Liver (tissue), 9 donors: ENCODE results near the gene DENND4C. TPM values are rescaled to one million over a fixed set of nuclear protein-coding genes. Genes with fewer than 3 reads are reported as not detected.

Experiments
- DNase-seq: peaks from one replicate; pipeline ENCODE4 v3.0.0-alpha.2; 2017; ENCODE audit warnings: low spot score
- H3K27ac ChIP-seq, 2 donors: one replicate each; pipeline ENCODE4 v1.7.0; 2013; ENCODE audit warnings: inconsistent platforms in 2 of 2, low read length in 2 of 2, control low read depth in 1 of 2, low read depth in 1 of 2, mild to moderate bottlenecking in 1 of 2
- H3K27me3 ChIP-seq, 4 donors: one replicate each; pipeline versions ENCODE4 v1.6.1 to v1.7.0; 2013; ENCODE audit warnings: low read length in 3 of 4, inconsistent platforms in 1 of 4, mild to moderate bottlenecking in 1 of 4, moderate library complexity in 1 of 4; ENCODE audit not compliant: control insufficient read depth in 4 of 4, insufficient read depth in 4 of 4
- H3K36me3 ChIP-seq, 4 donors: one replicate each; pipeline versions ENCODE4 v1.6.1 to v1.7.0; 2013; ENCODE audit warnings: low read length in 3 of 4, mild to moderate bottlenecking in 3 of 4, low read depth in 1 of 4, moderate library complexity in 1 of 4; ENCODE audit not compliant: control insufficient read depth in 4 of 4, insufficient read depth in 3 of 4
- H3K4me1 ChIP-seq, 4 donors: one replicate each; pipeline versions ENCODE4 v1.6.1 to v1.7.0; 2013; ENCODE audit warnings: low read length in 3 of 4, mild to moderate bottlenecking in 3 of 4, moderate library complexity in 1 of 4; ENCODE audit not compliant: control insufficient read depth in 4 of 4, insufficient read depth in 4 of 4
- H3K4me3 ChIP-seq, 3 donors: one replicate each; pipeline versions ENCODE4 v1.6.1 to v1.7.0; 2013; ENCODE audit warnings: low read length in 3 of 3, control low read depth in 1 of 3, low read depth in 1 of 3, mild to moderate bottlenecking in 1 of 3
- H3K9ac ChIP-seq, 2 donors: one replicate each; pipeline ENCODE4 v1.7.0; 2013; ENCODE audit warnings: low read length in 2 of 2, mild to moderate bottlenecking in 2 of 2, moderate library complexity in 2 of 2, control low read depth in 1 of 2, low read depth in 1 of 2
- H3K9me3 ChIP-seq, 4 donors: one replicate each; pipeline versions ENCODE4 v1.6.1 to v1.7.0; 2013; ENCODE audit warnings: low read length in 3 of 4; ENCODE audit not compliant: control insufficient read depth in 4 of 4
- EGR1 ChIP-seq, 2 donors: IDR thresholded peaks; 2 replicates each; pipeline ENCODE4 v1.6.1; 2016 to 2018; ENCODE audit warnings: antibody characterized with exemption in 2 of 2, low read depth in 2 of 2
- FOXA1 ChIP-seq: IDR thresholded peaks from 2 replicates; pipeline ENCODE4 v1.6.1; 2016; ENCODE audit warnings: antibody characterized with exemption
- FOXA2 ChIP-seq: IDR thresholded peaks from 2 replicates; pipeline ENCODE4 v1.6.1; 2016; ENCODE audit warnings: antibody characterized with exemption
- GABPA ChIP-seq, 2 donors: IDR thresholded peaks in 1 of 2; conservative IDR thresholded peaks in 1 of 2; 2 replicates each; pipeline ENCODE4 v1.6.1; 2016; ENCODE audit warnings: antibody characterized with exemption in 2 of 2, mild to moderate bottlenecking in 1 of 2, moderate library complexity in 1 of 2
- HNF4A ChIP-seq, 2 donors: conservative IDR thresholded peaks; 2 replicates each; pipeline ENCODE4 v1.6.1; 2016; ENCODE audit warnings: antibody characterized with exemption in 2 of 2, mild to moderate bottlenecking in 2 of 2
- JUND ChIP-seq, 2 donors: IDR thresholded peaks; 2 replicates each; pipeline ENCODE4 v1.6.1; 2016; ENCODE audit warnings: antibody characterized with exemption in 2 of 2
- NR2F2 ChIP-seq: IDR thresholded peaks from 2 replicates; pipeline ENCODE4 v1.6.1; 2016; ENCODE audit warnings: antibody characterized with exemption
- RAD21 ChIP-seq, 2 donors: IDR thresholded peaks; 2 replicates each; pipeline ENCODE4 v1.6.1; 2016; ENCODE audit warnings: antibody characterized with exemption in 2 of 2, mild to moderate bottlenecking in 2 of 2
- RXRA ChIP-seq, 2 donors: IDR thresholded peaks; 2 replicates each; pipeline ENCODE4 v1.6.1; 2017 to 2018; ENCODE audit warnings: antibody characterized with exemption in 2 of 2, mild to moderate bottlenecking in 1 of 2
- SP1 ChIP-seq: IDR thresholded peaks from 2 replicates; pipeline ENCODE4 v1.6.1; 2018; ENCODE audit warnings: antibody characterized with exemption, mild to moderate bottlenecking
- TAF1 ChIP-seq: conservative IDR thresholded peaks from 2 replicates; pipeline ENCODE4 v1.6.1; 2016; ENCODE audit warnings: antibody characterized with exemption, mild to moderate bottlenecking
- WGBS: extraction: QIAGEN DNeasy Blood & Tissue Kit; methylation state at CpG from one replicate; pipeline ENCODE4 v1.1.7; 2013; 5-methylcytosine and 5-hydroxymethylcytosine counted together
- polyA plus RNA-seq, 2 donors: library from polyadenylated mRNA; stranded (reverse) in 1 of 2; unstranded in 1 of 2; fragments of 200-250 nt in 1 of 2; fragments of >200 nt in 1 of 2; fragmentation: Nextera tagmentation in 1 of 2; extraction: Ambion mirVana in 1 of 2; gene quantifications; one replicate each; pipeline versions ENCODE4 v1.2.1 to v1.2.3, GENCODE V29; 2013 to 2015
- total RNA-seq, 2 donors: library from RNA; depleted of rRNA; stranded (reverse); fragments of >200 nt; gene quantifications; one replicate each; pipeline ENCODE4 v1.2.3, GENCODE V29; 2014
- TF ChIP-seq, protein P1 (sequence below): fragments of 150-350 bp; IDR thresholded peaks from 2 replicates; pipeline ENCODE4 v1.5.1; 2017; ENCODE audit warnings: improper control_type of control experiment, low read depth, low read length; ENCODE audit not compliant: missing input control
- TF ChIP-seq, protein P2 (sequence below): IDR thresholded peaks from 2 replicates; pipeline ENCODE4 v1.6.1; 2016; ENCODE audit warnings: antibody characterized with exemption
- TF ChIP-seq, protein P3 (sequence below): IDR thresholded peaks from 2 replicates; pipeline ENCODE4 v1.6.1; 2016; ENCODE audit warnings: antibody characterized with exemption, mild to moderate bottlenecking
- donor health status: healthy.
- donor health status: healthy.
- donor health status: healthy.
- donor health status: healthy.
- donor health status: healthy.

Gene DENND4C
- total and polyA plus RNA-seq, 4 donors = 6.9 to 54.9 (median 14.8) TPM

GRCh38 chr9:19376931-19377330, 146.4 kb downstream of the DENND4C start:
- Histone ChIP-seq H3K36me3 (peaks cover 9 to 48% (median 40%) of the 10 kb centered on the region in 4 donors), H3K4me3 (no peak overlapping the region), H3K9me3 (no peaks in the 10 kb centered on the region), H3K4me1 (peaks cover 5 to 26% (median 12%) of the 10 kb centered on the region in 4 donors), H3K27ac (no peak overlapping the region), H3K27me3 (no peaks in the 10 kb centered on the region), H3K9ac (peak overlapping the region in 1 of 2 donors; percentile 5)
- WGBS = 62% methylated on average over 2 of the region's 2 CpGs
- no peak for DNase-seq
- no peak for TF ChIP-seq SP1
- no peak for TF ChIP-seq JUND (IDR thresholded peaks at IDR 0.05)
- no peak for TF ChIP-seq GABPA (IDR thresholded peaks at IDR 0.05 in 1 of 2, conservative IDR thresholded peaks at IDR 0.05 in 1 of 2)
- TF ChIP-seq TAF1 = no peak
- no peak for TF ChIP-seq RXRA (IDR thresholded peaks at IDR 0.05)
- TF ChIP-seq NR2F2 = no peak
- no peak for TF ChIP-seq RAD21 (IDR thresholded peaks at IDR 0.05)
- no peak for TF ChIP-seq FOXA1
- TF ChIP-seq EGR1 (IDR thresholded peaks at IDR 0.05; ENCODE audit: low read depth in 2 of 2) = no peak
- no peak for TF ChIP-seq FOXA2
- TF ChIP-seq, protein P1, sequence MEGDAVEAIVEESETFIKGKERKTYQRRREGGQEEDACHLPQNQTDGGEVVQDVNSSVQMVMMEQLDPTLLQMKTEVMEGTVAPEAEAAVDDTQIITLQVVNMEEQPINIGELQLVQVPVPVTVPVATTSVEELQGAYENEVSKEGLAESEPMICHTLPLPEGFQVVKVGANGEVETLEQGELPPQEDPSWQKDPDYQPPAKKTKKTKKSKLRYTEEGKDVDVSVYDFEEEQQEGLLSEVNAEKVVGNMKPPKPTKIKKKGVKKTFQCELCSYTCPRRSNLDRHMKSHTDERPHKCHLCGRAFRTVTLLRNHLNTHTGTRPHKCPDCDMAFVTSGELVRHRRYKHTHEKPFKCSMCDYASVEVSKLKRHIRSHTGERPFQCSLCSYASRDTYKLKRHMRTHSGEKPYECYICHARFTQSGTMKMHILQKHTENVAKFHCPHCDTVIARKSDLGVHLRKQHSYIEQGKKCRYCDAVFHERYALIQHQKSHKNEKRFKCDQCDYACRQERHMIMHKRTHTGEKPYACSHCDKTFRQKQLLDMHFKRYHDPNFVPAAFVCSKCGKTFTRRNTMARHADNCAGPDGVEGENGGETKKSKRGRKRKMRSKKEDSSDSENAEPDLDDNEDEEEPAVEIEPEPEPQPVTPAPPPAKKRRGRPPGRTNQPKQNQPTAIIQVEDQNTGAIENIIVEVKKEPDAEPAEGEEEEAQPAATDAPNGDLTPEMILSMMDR = no peak
- TF ChIP-seq, protein P2, sequence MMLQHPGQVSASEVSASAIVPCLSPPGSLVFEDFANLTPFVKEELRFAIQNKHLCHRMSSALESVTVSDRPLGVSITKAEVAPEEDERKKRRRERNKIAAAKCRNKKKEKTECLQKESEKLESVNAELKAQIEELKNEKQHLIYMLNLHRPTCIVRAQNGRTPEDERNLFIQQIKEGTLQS = no peak
- TF ChIP-seq, protein P3, sequence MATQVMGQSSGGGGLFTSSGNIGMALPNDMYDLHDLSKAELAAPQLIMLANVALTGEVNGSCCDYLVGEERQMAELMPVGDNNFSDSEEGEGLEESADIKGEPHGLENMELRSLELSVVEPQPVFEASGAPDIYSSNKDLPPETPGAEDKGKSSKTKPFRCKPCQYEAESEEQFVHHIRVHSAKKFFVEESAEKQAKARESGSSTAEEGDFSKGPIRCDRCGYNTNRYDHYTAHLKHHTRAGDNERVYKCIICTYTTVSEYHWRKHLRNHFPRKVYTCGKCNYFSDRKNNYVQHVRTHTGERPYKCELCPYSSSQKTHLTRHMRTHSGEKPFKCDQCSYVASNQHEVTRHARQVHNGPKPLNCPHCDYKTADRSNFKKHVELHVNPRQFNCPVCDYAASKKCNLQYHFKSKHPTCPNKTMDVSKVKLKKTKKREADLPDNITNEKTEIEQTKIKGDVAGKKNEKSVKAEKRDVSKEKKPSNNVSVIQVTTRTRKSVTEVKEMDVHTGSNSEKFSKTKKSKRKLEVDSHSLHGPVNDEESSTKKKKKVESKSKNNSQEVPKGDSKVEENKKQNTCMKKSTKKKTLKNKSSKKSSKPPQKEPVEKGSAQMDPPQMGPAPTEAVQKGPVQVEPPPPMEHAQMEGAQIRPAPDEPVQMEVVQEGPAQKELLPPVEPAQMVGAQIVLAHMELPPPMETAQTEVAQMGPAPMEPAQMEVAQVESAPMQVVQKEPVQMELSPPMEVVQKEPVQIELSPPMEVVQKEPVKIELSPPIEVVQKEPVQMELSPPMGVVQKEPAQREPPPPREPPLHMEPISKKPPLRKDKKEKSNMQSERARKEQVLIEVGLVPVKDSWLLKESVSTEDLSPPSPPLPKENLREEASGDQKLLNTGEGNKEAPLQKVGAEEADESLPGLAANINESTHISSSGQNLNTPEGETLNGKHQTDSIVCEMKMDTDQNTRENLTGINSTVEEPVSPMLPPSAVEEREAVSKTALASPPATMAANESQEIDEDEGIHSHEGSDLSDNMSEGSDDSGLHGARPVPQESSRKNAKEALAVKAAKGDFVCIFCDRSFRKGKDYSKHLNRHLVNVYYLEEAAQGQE = no peak

DNA sequence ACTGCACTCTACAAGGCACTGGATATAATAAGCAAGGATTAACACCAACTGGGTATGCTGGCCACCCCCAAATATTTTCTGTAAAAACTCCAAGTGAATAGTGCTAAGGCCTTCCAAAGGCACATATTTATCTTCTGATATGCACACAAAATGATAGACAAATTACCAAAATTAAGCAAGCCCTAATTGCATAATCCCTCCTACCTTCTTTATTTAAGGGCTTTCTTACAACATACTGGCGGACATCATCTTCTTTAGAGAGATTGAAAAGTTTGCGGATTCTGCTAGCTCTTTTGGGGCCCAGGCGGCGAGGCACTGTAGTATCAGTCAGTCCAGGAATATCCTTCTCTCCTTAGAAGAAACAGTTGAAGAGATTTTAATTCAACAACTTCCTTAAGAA, 147.7 kb downstream of the DENND4C start:
- H3K27me3 ChIP-seq = no peaks in the 10 kb centered on the region
- H3K9me3 ChIP-seq = no peaks in the 10 kb centered on the region
- peaks cover 5 to 26% (median 12%) of the 10 kb centered on the region in 4 donors for H3K4me1 ChIP-seq
- 65% methylated on average over 4 of the region's 4 CpGs for WGBS
- TF ChIP-seq HNF4A (conservative IDR thresholded peaks at IDR 0.05) = no peak
- no peak for TF ChIP-seq NR2F2
- no peak for TF ChIP-seq FOXA1
- H3K4me3 ChIP-seq = peak overlapping the region in 1 of 3 donors; percentile 73
- peak overlapping the region in 1 of 2 donors; percentile 7 for H3K27ac ChIP-seq
- no peak for DNase-seq
- peaks cover 8 to 48% (median 39%) of the 10 kb centered on the region in 4 donors for H3K36me3 ChIP-seq
- no peak overlapping the region for H3K9ac ChIP-seq
